Measurements from ENCODE around the gene POU3F2.

DNA sequence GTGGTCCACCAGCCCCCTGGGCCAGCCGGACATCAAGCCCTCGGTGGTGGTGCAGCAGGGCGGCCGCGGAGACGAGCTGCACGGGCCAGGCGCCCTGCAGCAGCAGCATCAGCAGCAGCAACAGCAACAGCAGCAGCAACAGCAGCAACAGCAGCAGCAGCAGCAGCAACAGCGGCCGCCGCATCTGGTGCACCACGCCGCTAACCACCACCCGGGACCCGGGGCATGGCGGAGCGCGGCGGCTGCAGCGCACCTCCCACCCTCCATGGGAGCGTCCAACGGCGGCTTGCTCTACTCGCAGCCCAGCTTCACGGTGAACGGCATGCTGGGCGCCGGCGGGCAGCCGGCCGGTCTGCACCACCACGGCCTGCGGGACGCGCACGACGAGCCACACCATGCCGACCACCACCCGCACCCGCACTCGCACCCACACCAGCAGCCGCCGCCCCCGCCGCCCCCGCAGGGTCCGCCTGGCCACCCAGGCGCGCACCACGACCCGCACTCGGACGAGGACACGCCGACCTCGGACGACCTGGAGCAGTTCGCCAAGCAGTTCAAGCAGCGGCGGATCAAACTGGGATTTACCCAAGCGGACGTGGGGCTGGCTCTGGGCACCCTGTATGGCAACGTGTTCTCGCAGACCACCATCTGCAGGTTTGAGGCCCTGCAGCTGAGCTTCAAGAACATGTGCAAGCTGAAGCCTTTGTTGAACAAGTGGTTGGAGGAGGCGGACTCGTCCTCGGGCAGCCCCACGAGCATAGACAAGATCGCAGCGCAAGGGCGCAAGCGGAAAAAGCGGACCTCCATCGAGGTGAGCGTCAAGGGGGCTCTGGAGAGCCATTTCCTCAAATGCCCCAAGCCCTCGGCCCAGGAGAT lies 1.0 kb downstream of the POU3F2 start:
- no peak for TF ChIP-seq EP300 (IDR thresholded peaks at IDR 0.05)
- TF ChIP-seq, protein P1, sequence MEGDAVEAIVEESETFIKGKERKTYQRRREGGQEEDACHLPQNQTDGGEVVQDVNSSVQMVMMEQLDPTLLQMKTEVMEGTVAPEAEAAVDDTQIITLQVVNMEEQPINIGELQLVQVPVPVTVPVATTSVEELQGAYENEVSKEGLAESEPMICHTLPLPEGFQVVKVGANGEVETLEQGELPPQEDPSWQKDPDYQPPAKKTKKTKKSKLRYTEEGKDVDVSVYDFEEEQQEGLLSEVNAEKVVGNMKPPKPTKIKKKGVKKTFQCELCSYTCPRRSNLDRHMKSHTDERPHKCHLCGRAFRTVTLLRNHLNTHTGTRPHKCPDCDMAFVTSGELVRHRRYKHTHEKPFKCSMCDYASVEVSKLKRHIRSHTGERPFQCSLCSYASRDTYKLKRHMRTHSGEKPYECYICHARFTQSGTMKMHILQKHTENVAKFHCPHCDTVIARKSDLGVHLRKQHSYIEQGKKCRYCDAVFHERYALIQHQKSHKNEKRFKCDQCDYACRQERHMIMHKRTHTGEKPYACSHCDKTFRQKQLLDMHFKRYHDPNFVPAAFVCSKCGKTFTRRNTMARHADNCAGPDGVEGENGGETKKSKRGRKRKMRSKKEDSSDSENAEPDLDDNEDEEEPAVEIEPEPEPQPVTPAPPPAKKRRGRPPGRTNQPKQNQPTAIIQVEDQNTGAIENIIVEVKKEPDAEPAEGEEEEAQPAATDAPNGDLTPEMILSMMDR (IDR thresholded peaks at IDR 0.05): no peak
